HepG2 (cell line): ENCODE data around the gene OR2AT4. TPM values are rescaled to one million over a fixed set of nuclear protein-coding genes. Genes with fewer than 3 reads are reported as not detected.

ENCODE experiments used
- ATAC-seq: fragments of 200-7000 bp; cut with Tn5 transposase; 3 replicates; pipeline ENCODE4 v1.9.1; 2020; ENCODE audit warnings: mild to moderate bottlenecking, moderate library complexity
- BruUV-seq: library from RNA; stranded (reverse); fragments of 400-500 nt; replicated peaks from 2 replicates; lab custom pipeline; 2021; lab: Mats Ljungman, UMichigan
- CTCF ChIA-PET: fragments of 300-600 bp; formaldehyde crosslinking; extraction: SDS; loops from one replicate; lab custom pipeline; 2021; ENCODE audit warnings: low total read pairs, inconsistent platforms, low intra/inter-chr PET ratio; lab: Yijun Ruan, JAX
- POLR2A ChIA-PET: fragments of 350-600 bp; sonication (Branson Sonifier 250); formaldehyde crosslinking; loops from one replicate; lab custom pipeline; 2020; ENCODE audit warnings: antibody characterized with exemption, inconsistent platforms; lab: Yijun Ruan, JAX
- DNase-seq: peaks from one replicate; pipeline ENCODE4 v3.0.0-alpha.2; 2015; ENCODE audit warnings: low spot score
- FAIRE-seq: peaks from 3 replicates; lab custom pipeline; 2011; peaks lifted over from hg19 to GRCh38; lab: Jason Lieb, UNC
- H2AFZ ChIP-seq: one replicate; pipeline ENCODE4 v1.6.1; 2011; ENCODE audit warnings: low read length, inconsistent platforms
- H3K27ac ChIP-seq: fragments of 300-600 bp; 3 replicates; pipeline ENCODE4 v1.8.0; 2011; ENCODE audit warnings: mixed run types, mild to moderate bottlenecking, mixed read lengths, low read length, inconsistent platforms; ENCODE audit not compliant: insufficient read depth; ENCODE audit errors: extremely low read length
- H3K27me3 ChIP-seq, 2 experiments: fragments of 200-600 bp in 1 of 2; 2 replicates in 1 of 2; 3 replicates in 1 of 2; pipeline versions ENCODE4 v1.6.0 to v1.8.0; 2011; ENCODE audit warnings: low read length in 2 of 2, mild to moderate bottlenecking in 2 of 2, moderate library complexity in 2 of 2, inconsistent platforms in 1 of 2; ENCODE audit not compliant: insufficient read depth in 2 of 2, control insufficient read depth in 1 of 2
- H3K36me3 ChIP-seq, 2 experiments: fragments of 200-600 bp in 1 of 2; replicated peaks in 1 of 2; 2 replicates in 1 of 2; 3 replicates in 1 of 2; pipeline versions ENCODE4 v1.5.1 to v1.8.0; 2011; ENCODE audit warnings: low read length in 2 of 2, inconsistent platforms in 1 of 2; ENCODE audit not compliant: insufficient read depth in 2 of 2, control insufficient read depth in 1 of 2
- H3K4me1 ChIP-seq: 2 replicates; pipeline ENCODE4 v1.5.1; 2012; ENCODE audit warnings: low read length, inconsistent platforms; ENCODE audit not compliant: insufficient read depth
- H3K4me2 ChIP-seq: 2 replicates; pipeline ENCODE4 v1.6.0; 2011; ENCODE audit warnings: low read depth, low read length, inconsistent platforms
- H3K4me3 ChIP-seq, 3 experiments: fragments of 200-600 bp in 1 of 3; sonication (generic), shearing (Covaris generic) in 1 of 3; replicated peaks in 1 of 3; 2 replicates each; pipeline ENCODE4 v1.5.1; 2011 to 2016; ENCODE audit warnings: low read length in 3 of 3, inconsistent platforms in 2 of 3, low read depth in 2 of 3, mild to moderate bottlenecking in 2 of 3, control low read depth in 1 of 3, mixed read lengths in 1 of 3; ENCODE audit not compliant: insufficient read depth in 1 of 3
- H3K79me2 ChIP-seq: one replicate; pipeline ENCODE4 v1.6.1; 2011; ENCODE audit warnings: low read length, inconsistent platforms; ENCODE audit not compliant: insufficient read depth
- H3K9ac ChIP-seq: 2 replicates; pipeline ENCODE4 v1.6.0; 2011; ENCODE audit warnings: mild to moderate bottlenecking, low read depth, low read length, inconsistent platforms; ENCODE audit not compliant: insufficient read depth
- H3K9me3 ChIP-seq: 2 replicates; pipeline ENCODE4 v1.5.1; 2012; ENCODE audit warnings: mild to moderate bottlenecking, low read length
- H4K20me1 ChIP-seq: 2 replicates; pipeline ENCODE4 v1.6.0; 2011; ENCODE audit warnings: inconsistent platforms, mild to moderate bottlenecking, low read length, moderate library complexity; ENCODE audit not compliant: insufficient read depth
- BCLAF1 ChIP-seq: fragments of 450-650 bp; IDR thresholded peaks from 2 replicates; pipeline ENCODE4 v1.6.1; 2017; ENCODE audit warnings: mild to moderate bottlenecking
- MIER3 ChIP-seq: IDR thresholded peaks from 2 replicates; pipeline ENCODE4 v1.6.1; 2016; ENCODE audit warnings: missing compliant biosample characterization, borderline replicate concordance
- MTF2 ChIP-seq: sonication (generic); formaldehyde crosslinking; IDR thresholded peaks from 2 replicates; pipeline ENCODE4 v1.5.0; 2020; ENCODE audit warnings: missing genetic modification reagents, borderline replicate concordance
- MXD4 ChIP-seq: IDR thresholded peaks from 2 replicates; pipeline ENCODE4 v1.6.1; 2016; ENCODE audit warnings: mild to moderate bottlenecking, missing biosample characterization, missing genetic modification reagents
- MYC ChIP-seq: sonication (generic); formaldehyde crosslinking; IDR thresholded peaks from 2 replicates; pipeline ENCODE4 v1.9.0; 2021; ENCODE audit warnings: missing genetic modification reagents, borderline replicate concordance
- REXO4 ChIP-seq: sonication (generic); formaldehyde crosslinking; IDR thresholded peaks from 2 replicates; pipeline ENCODE4 v1.8.0; 2022; ENCODE audit warnings: missing genetic modification reagents, mild to moderate bottlenecking, borderline replicate concordance
- ZKSCAN1 ChIP-seq: fragments of 150-350 bp; IDR thresholded peaks from 2 replicates; pipeline ENCODE4 v1.6.1; 2014; ENCODE audit warnings: low read length
- ZNF264 ChIP-seq: sonication (generic); formaldehyde crosslinking; IDR thresholded peaks from 2 replicates; pipeline ENCODE4 v1.4.0; 2020; ENCODE audit warnings: missing genetic modification reagents
- ZNF280B ChIP-seq: sonication (generic); formaldehyde crosslinking; IDR thresholded peaks from 2 replicates; pipeline ENCODE4 v1.5.0; 2020; ENCODE audit warnings: missing genetic modification reagents, mild to moderate bottlenecking, borderline replicate concordance
- ZNF557 ChIP-seq: sonication (generic); formaldehyde crosslinking; IDR thresholded peaks from 2 replicates; pipeline ENCODE4 v1.4.0; 2020; ENCODE audit warnings: missing genetic modification reagents
- ZNF746 ChIP-seq: sonication (generic); formaldehyde crosslinking; IDR thresholded peaks from 2 replicates; pipeline ENCODE4 v1.8.0; 2022; ENCODE audit warnings: mild to moderate bottlenecking, missing genetic modification reagents
- ZNF788 ChIP-seq: sonication (generic); formaldehyde crosslinking; IDR thresholded peaks from 2 replicates; pipeline ENCODE4 v1.5.0; 2020; ENCODE audit warnings: mild to moderate bottlenecking, missing genetic modification reagents, borderline replicate concordance
- WGBS: methylation state at CpG from one replicate; pipeline ENCODE4 v1.1.6; 2017; ENCODE audit warnings: low lambda C conversion rate; 5-methylcytosine and 5-hydroxymethylcytosine counted together
- in situ Hi-C: cut with HindIII; loops from 2 replicates; pipeline ENCODE4 v1.10.0; 2017; ENCODE audit warnings: low pct_unique_long_range_greater_than_20kb; ENCODE audit not compliant: extremely low pct_ligation_motif_present
- intact Hi-C: fragments of 100-400 bp; cut with micrococcal nuclease; formaldehyde crosslinking; loops from one replicate; pipeline ENCODE4 v1.10.0; 2022; ENCODE audit not compliant: unreplicated experiment
- polyA plus RNA-seq, 8 experiments: library from polyadenylated mRNA; depleted of rRNA in 3 of 8; stranded (reverse) in 7 of 8; unstranded in 1 of 8; fragments of >200 nt; fragmentation: Illumina TruSeq in 4 of 8; extraction: Trizol in 4 of 8; gene quantifications; 2 replicates each; pipeline versions ENCODE4 v1.2.1 to v1.2.3, GENCODE V29; 2011 to 2016; ENCODE audit warnings: low read depth in 4 of 8, missing spikeins in 1 of 8, mixed read lengths in 1 of 8; ENCODE audit not compliant: insufficient read depth in 1 of 8
- total RNA-seq, 5 experiments: library from RNA; depleted of rRNA; stranded (reverse); fragments of >200 nt; fragmentation: Illumina TruSeq; extraction: Trizol; gene quantifications; 2 replicates each; pipeline ENCODE4 v1.2.3, GENCODE V29; 2016; ENCODE audit warnings: low read depth in 1 of 5
- TF ChIP-seq, protein P1 (sequence below): sonication (generic); formaldehyde crosslinking; IDR thresholded peaks from 2 replicates; pipeline ENCODE4 v1.8.1; 2023; ENCODE audit warnings: mild to moderate bottlenecking, missing genetic modification reagents

The OR2AT4 gene
- total and polyA plus RNA-seq, 2 of the 13 experiments (the other 11 are each of a cell fraction or from before 2014, with no cell fraction given) = not detected

DNA sequence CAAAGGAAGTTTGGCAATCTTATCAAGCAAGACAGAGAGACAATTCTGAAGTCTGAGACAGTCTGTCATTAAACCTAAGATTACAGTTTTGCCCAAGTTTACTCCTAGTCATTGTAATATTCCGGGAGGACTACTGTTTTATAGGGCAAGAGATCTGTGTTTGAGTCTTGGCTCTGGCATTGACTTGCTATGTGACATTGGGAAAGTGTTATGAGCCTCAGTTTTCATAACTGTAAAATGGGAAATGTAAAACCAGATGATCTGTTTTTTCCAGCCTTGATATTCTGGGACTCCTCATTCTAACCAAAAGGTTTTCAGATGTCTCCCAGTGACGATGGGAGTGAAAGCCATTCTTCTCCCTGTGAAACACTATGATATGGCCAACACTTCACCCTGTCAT, 29.9 kb upstream of the OR2AT4 start (continued):
- no peak for TF ChIP-seq ZNF280B (CRISPR knock-in tag)
- no peak for TF ChIP-seq MTF2

GRCh38 chr11:75118577-75118976, 21.9 kb upstream of the OR2AT4 start:
- Histone ChIP-seq H3K9ac (no peak overlapping the region), H3K9me3 (peaks cover 8% of the 10 kb centered on the region), H3K27me3 (no peaks in the 10 kb centered on the region), H3K27ac (no peak overlapping the region), H2AFZ (no peak overlapping the region), H3K4me2 (no peak overlapping the region), H4K20me1 (no peaks in the 10 kb centered on the region), H3K4me1 (no peaks in the 10 kb centered on the region), H3K4me3 (no peak overlapping the region), H3K79me2 (no peaks in the 10 kb centered on the region), H3K36me3 (no peaks in the 10 kb centered on the region)
- in situ Hi-C loops = no loop called here
- 0% methylated on average over 1 of the region's 1 CpG for WGBS
- CTCF ChIA-PET = no interaction called here
- FAIRE-seq (no peak), ATAC-seq (no peak), DNase-seq (no peak)
- TF ChIP-seq MIER3 (no peak), BCLAF1 (no peak), ZNF557 (no peak), ZNF746 (no peak), ZKSCAN1 (no peak), ZNF264 (CRISPR knock-in tag) (no peak), MXD4 (CRISPR knock-in tag) (no peak), MYC (no peak), ZNF788 (CRISPR knock-in tag) (no peak), REXO4 (CRISPR knock-in tag) (no peak)
- TF ChIP-seq, protein P1, sequence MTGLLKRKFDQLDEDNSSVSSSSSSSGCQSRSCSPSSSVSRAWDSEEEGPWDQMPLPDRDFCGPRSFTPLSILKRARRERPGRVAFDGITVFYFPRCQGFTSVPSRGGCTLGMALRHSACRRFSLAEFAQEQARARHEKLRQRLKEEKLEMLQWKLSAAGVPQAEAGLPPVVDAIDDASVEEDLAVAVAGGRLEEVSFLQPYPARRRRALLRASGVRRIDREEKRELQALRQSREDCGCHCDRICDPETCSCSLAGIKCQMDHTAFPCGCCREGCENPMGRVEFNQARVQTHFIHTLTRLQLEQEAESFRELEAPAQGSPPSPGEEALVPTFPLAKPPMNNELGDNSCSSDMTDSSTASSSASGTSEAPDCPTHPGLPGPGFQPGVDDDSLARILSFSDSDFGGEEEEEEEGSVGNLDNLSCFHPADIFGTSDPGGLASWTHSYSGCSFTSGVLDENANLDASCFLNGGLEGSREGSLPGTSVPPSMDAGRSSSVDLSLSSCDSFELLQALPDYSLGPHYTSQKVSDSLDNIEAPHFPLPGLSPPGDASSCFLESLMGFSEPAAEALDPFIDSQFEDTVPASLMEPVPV (CRISPR knock-in tag) = no peak
- intact Hi-C loops = no loop called here
- POLR2A ChIA-PET = no interaction called here
- no TSS peak for BruUV-seq
